Left ventricle myocardium inferior (tissue), 1 donor: ENCODE data around the gene SEPHS1. TPM values are rescaled to one million over a fixed set of nuclear protein-coding genes. Genes with fewer than 3 reads are reported as not detected.

Source experiments
- DNase-seq: peaks from one replicate; pipeline ENCODE4 v3.0.0-alpha.2; 2020
- H3K27ac ChIP-seq: fragments of 200-600 bp; replicated peaks from 2 replicates; pipeline ENCODE4 v1.8.0; 2021
- H3K27me3 ChIP-seq: fragments of 200-600 bp; 2 replicates; pipeline ENCODE4 v1.8.0; 2021; ENCODE audit warnings: low read depth
- H3K36me3 ChIP-seq: fragments of 200-600 bp; 2 replicates; pipeline ENCODE4 v1.8.0; 2021
- H3K4me1 ChIP-seq: fragments of 200-600 bp; 2 replicates; pipeline ENCODE4 v1.8.0; 2021
- H3K4me3 ChIP-seq: fragments of 200-600 bp; 2 replicates; pipeline ENCODE4 v1.8.0; 2021; ENCODE audit warnings: mild to moderate bottlenecking, moderate library complexity
- H3K9me3 ChIP-seq: fragments of 200-600 bp; replicated peaks from 2 replicates; pipeline ENCODE4 v1.8.0; 2021
- CTCF ChIP-seq: fragments of 200-600 bp; IDR thresholded peaks from 2 replicates; pipeline ENCODE4 v1.8.0; 2021; ENCODE audit warnings: antibody characterized with exemption, mild to moderate bottlenecking, borderline replicate concordance
- intact Hi-C: fragments of 100-400 bp; cut with micrococcal nuclease; formaldehyde crosslinking; loops from one replicate; pipeline ENCODE4 v1.11.0; 2022
- total RNA-seq: library from RNA; stranded (reverse); fragmentation: NEBNext Ultra II Directional; extraction: Animal tissue kit (Norgen Biotek cat#: 25700); gene quantifications from one replicate; pipeline ENCODE4 v1.2.1, GENCODE V29; 2021
- donor health status: DM: no; HTN: yes; CAD: no; lungs with severe emphysema.

SEPHS1 gene
- total RNA-seq, 1 donor from 2014 or later, result 26.0 TPM

GRCh38 chr10:13316635-13317311 lies 31.3 kb downstream of the SEPHS1 start:
- H3K9me3 ChIP-seq, result no peaks in the 10 kb centered on the region
- no peak overlapping the region for H3K4me3 ChIP-seq
- H3K27me3 ChIP-seq, result no peaks in the 10 kb centered on the region
- DNase-seq, result no peak
- H3K4me1 ChIP-seq, result peaks cover 8% of the 10 kb centered on the region
- no peak for TF ChIP-seq CTCF
- no peak overlapping the region for H3K27ac ChIP-seq
- peaks cover 35% of the 10 kb centered on the region for H3K36me3 ChIP-seq
- intact Hi-C loops, result no loop called here

GRCh38 chr10:13315361-13315760 lies 32.7 kb downstream of the SEPHS1 start:
- H3K27me3 ChIP-seq, result no peaks in the 10 kb centered on the region
- no peak for TF ChIP-seq CTCF
- peaks cover 21% of the 10 kb centered on the region for H3K36me3 ChIP-seq
- H3K9me3 ChIP-seq, result no peaks in the 10 kb centered on the region
- H3K4me3 ChIP-seq, result no peak overlapping the region
- no peak for DNase-seq
- intact Hi-C loops, result no loop called here
- no peak overlapping the region for H3K27ac ChIP-seq
- H3K4me1 ChIP-seq, result peaks cover 8% of the 10 kb centered on the region

- no peaks in the 10 kb centered on the region for H3K9me3 ChIP-seq
- no peak for TF ChIP-seq CTCF
- no peak for DNase-seq
- no peak overlapping the region for H3K4me3 ChIP-seq
- intact Hi-C loops, result no loop called here
- no peak overlapping the region for H3K27ac ChIP-seq
- no peaks in the 10 kb centered on the region for H3K27me3 ChIP-seq
- no peaks in the 10 kb centered on the region for H3K4me1 ChIP-seq
- no peaks in the 10 kb centered on the region for H3K36me3 ChIP-seq
These were observed 36.9 kb downstream of the SEPHS1 start for GRCh38 chr10:13311177-13311575.

- no peak for DNase-seq
- H3K27me3 ChIP-seq, result no peaks in the 10 kb centered on the region
- H3K27ac ChIP-seq, result no peak overlapping the region
- no peaks in the 10 kb centered on the region for H3K9me3 ChIP-seq
- no peak overlapping the region for H3K4me3 ChIP-seq
- H3K36me3 ChIP-seq, result no peaks in the 10 kb centered on the region
- H3K4me1 ChIP-seq, result no peaks in the 10 kb centered on the region
- no peak for TF ChIP-seq CTCF
- intact Hi-C loops, result no loop called here
These were observed 37.4 kb downstream of the SEPHS1 start for GRCh38 chr10:13310518-13311176.

GRCh38 chr10:13309792-13310191 lies 38.3 kb downstream of the SEPHS1 start:
- no peak overlapping the region for H3K4me3 ChIP-seq
- no peaks in the 10 kb centered on the region for H3K27me3 ChIP-seq
- no peak for TF ChIP-seq CTCF
- DNase-seq, result no peak
- no peak overlapping the region for H3K27ac ChIP-seq
- no peaks in the 10 kb centered on the region for H3K4me1 ChIP-seq
- no peaks in the 10 kb centered on the region for H3K9me3 ChIP-seq
- H3K36me3 ChIP-seq, result no peaks in the 10 kb centered on the region
- intact Hi-C loops, result no loop called here
